Mammary epithelial cell (primary cell): Measurements from ENCODE around the gene BCL11A.

Experiments used
- EZH2 ChIP-seq: IDR thresholded peaks from 2 replicates; pipeline ENCODE4 v1.6.1; 2012; ENCODE audit warnings: low read length, inconsistent platforms, borderline replicate concordance
- TF ChIP-seq, protein P1 (sequence below), 2 donors: IDR thresholded peaks in 1 of 2; conservative IDR thresholded peaks in 1 of 2; 2 replicates each; pipeline ENCODE4 v1.5.1; 2011 to 2012; ENCODE audit warnings: inconsistent platforms in 2 of 2, low read length in 2 of 2, mild to moderate bottlenecking in 2 of 2, control low read depth in 1 of 2, low read depth in 1 of 2; ENCODE audit not compliant: insufficient read depth in 1 of 2; ENCODE audit errors: extremely low read depth in 1 of 2

DNA sequence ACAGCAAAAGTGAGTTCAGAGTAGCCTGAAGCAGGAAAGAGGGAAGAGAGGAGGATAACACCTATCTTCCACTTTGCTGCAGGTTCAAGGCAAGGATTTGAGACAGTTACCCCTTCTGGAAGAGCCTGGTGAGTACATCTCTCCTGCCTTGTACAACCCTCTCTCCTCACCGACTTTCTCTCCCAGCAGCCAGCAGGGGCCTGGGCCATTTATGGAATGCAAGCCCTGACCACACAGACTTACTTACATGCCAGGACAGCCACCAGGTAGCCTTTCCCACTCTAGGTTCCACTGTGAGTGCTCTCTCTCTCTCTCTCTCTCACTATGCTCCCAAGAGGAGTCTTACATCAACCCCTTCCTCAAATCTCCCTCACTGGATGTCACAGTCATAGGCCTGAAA, 57.0 kb downstream of the BCL11A start:
- TF ChIP-seq, protein P1, sequence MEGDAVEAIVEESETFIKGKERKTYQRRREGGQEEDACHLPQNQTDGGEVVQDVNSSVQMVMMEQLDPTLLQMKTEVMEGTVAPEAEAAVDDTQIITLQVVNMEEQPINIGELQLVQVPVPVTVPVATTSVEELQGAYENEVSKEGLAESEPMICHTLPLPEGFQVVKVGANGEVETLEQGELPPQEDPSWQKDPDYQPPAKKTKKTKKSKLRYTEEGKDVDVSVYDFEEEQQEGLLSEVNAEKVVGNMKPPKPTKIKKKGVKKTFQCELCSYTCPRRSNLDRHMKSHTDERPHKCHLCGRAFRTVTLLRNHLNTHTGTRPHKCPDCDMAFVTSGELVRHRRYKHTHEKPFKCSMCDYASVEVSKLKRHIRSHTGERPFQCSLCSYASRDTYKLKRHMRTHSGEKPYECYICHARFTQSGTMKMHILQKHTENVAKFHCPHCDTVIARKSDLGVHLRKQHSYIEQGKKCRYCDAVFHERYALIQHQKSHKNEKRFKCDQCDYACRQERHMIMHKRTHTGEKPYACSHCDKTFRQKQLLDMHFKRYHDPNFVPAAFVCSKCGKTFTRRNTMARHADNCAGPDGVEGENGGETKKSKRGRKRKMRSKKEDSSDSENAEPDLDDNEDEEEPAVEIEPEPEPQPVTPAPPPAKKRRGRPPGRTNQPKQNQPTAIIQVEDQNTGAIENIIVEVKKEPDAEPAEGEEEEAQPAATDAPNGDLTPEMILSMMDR (conservative IDR thresholded peaks at IDR 0.05 in 1 of 2, IDR thresholded peaks at IDR 0.05 in 1 of 2; ENCODE audit: extremely low read depth in 1 of 2, insufficient read depth in 1 of 2, low read depth in 1 of 2, low read length in 2 of 2), result peak in 1 of 2 donors; percentile 5
- TF ChIP-seq EZH2, result no peak
